ENCODE data around the gene CHRD.

The CHRD gene

GRCh38 chr3:184409946-184410500 lies 30.2 kb downstream of the CHRD start:
- no peak overlapping the region for H3K4me3 ChIP-seq (ENCODE audit: low read depth, low read length)
- no peak for TF ChIP-seq CTCF (conservative IDR thresholded peaks at IDR 0.05; ENCODE audit: low read depth, low read length)
- DNase-seq (ENCODE audit: low read depth) = no peak

GRCh38 chr3:184414418-184415202 lies 34.8 kb downstream of the CHRD start:
- H3K4me3 ChIP-seq (ENCODE audit: low read depth, low read length) = no peak overlapping the region
- TF ChIP-seq CTCF (conservative IDR thresholded peaks at IDR 0.05; ENCODE audit: low read depth, low read length) = no peak
- no peak for DNase-seq (ENCODE audit: low read depth)

GRCh38 chr3:184415203-184415490 lies 35.3 kb downstream of the CHRD start:
- no peak for DNase-seq (ENCODE audit: low read depth)
- TF ChIP-seq CTCF (conservative IDR thresholded peaks at IDR 0.05; ENCODE audit: low read depth, low read length) = no peak
- H3K4me3 ChIP-seq (ENCODE audit: low read depth, low read length) = no peak overlapping the region

- peak; percentile 96 for TF ChIP-seq CTCF (conservative IDR thresholded peaks at IDR 0.05; ENCODE audit: low read depth, low read length)
- H3K4me3 ChIP-seq (ENCODE audit: low read depth, low read length) = no peak overlapping the region
- DNase-seq (ENCODE audit: low read depth) = peak; percentile 71
Measured at GRCh38 chr3:184417619-184418327, 37.9 kb downstream of the CHRD start.

GRCh38 chr3:184419171-184419570 lies 39.3 kb downstream of the CHRD start:
- H3K4me3 ChIP-seq (ENCODE audit: low read depth, low read length) = no peak overlapping the region
- DNase-seq (ENCODE audit: low read depth) = no peak
- no peak for TF ChIP-seq CTCF (conservative IDR thresholded peaks at IDR 0.05; ENCODE audit: low read depth, low read length)

GRCh38 chr3:184423561-184423960 lies 43.7 kb downstream of the CHRD start:
- DNase-seq (ENCODE audit: low read depth) = no peak
- no peak overlapping the region for H3K4me3 ChIP-seq (ENCODE audit: low read depth, low read length)
- no peak for TF ChIP-seq CTCF (conservative IDR thresholded peaks at IDR 0.05; ENCODE audit: low read depth, low read length)

Measured in choroid plexus epithelial cell (primary cell).